IgD-negative memory B cell (primary cell): ENCODE data around the gene NCOA3. TPM values are rescaled to one million over a fixed set of nuclear protein-coding genes. Genes with fewer than 3 reads are reported as not detected.
"Not testable (repeated sequence)": the region's sequence is repeated elsewhere in the genome, so short reads cannot be mapped to it uniquely, and the experiment has no call there.

ENCODE experiments used
- H3K27ac Mint-ChIP-seq, 3 donors: one replicate each; pipeline ENCODE4 v1.8.0; 2020 to 2022; ENCODE audit warnings: mild to moderate bottlenecking in 3 of 3, mixed read lengths in 3 of 3, moderate library complexity in 1 of 3
- H3K27me3 Mint-ChIP-seq: one replicate; pipeline ENCODE4 v1.8.0; 2021; ENCODE audit warnings: mixed read lengths
- H3K36me3 Mint-ChIP-seq: one replicate; pipeline ENCODE4 v1.8.0; 2020; ENCODE audit warnings: mild to moderate bottlenecking, mixed read lengths
- H3K4me1 Mint-ChIP-seq, 3 donors: one replicate each; pipeline ENCODE4 v1.8.0; 2020 to 2022; ENCODE audit warnings: mixed read lengths in 3 of 3, mild to moderate bottlenecking in 1 of 3
- H3K4me3 Mint-ChIP-seq, 4 donors: one replicate each; pipeline ENCODE4 v1.8.0; 2020 to 2022; ENCODE audit warnings: mild to moderate bottlenecking in 4 of 4, mixed read lengths in 4 of 4, moderate library complexity in 3 of 4
- H3K9me3 Mint-ChIP-seq, 3 donors: one replicate each; pipeline ENCODE4 v1.8.0; 2020 to 2021; ENCODE audit warnings: mixed read lengths in 3 of 3, mild to moderate bottlenecking in 1 of 3
- polyA plus RNA-seq: library from polyadenylated mRNA; unstranded; fragments of 300-500 nt; fragmentation: Illumina TruSeq; gene quantifications from one replicate; pipeline ENCODE4 v1.2.3, GENCODE V29; 2021

The NCOA3 gene
- polyA plus RNA-seq, 1 donor from 2014 or later = 64.7 TPM

DNA sequence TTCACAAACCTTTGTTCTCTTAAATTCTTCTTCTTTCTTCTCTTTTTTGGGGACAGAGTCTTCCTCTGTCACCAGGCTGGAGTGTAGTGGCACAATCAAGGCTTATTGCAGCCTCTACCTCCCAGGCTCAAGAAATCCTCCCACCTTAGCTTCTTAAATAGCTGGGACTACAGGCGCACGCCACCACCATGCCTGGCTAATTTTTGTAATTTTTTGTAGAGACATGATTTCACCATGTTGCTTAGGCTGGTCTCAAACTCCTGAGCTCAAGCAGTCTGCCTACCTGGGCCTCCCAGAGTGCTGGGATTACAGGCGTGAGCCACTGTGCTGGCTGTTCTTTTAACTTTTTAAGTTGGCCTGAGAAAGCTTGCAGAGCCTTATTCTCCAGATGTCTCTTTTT, 48.0 kb downstream of the NCOA3 start:
- Mint-ChIP-seq H3K36me3 (peaks cover 12% of the 10 kb centered on the region), H3K27me3 (no peaks in the 10 kb centered on the region), H3K9me3 (no peaks in the 10 kb centered on the region), H3K4me1 (peaks cover 37 to 42% (median 40%) of the 10 kb centered on the region in 3 donors), H3K27ac (peak overlapping the region in 1 of 3 donors; percentile 12), H3K4me3 (peak overlapping the region in 1 of 4 donors; percentile 84)

GRCh38 chr20:47551222-47551621, 49.5 kb downstream of the NCOA3 start:
- H3K4me3 Mint-ChIP-seq = peak overlapping the region in 1 of 4 donors; percentile 68
- no peaks in the 10 kb centered on the region for H3K9me3 Mint-ChIP-seq
- H3K27ac Mint-ChIP-seq = peak overlapping the region in 2 of 3 donors; percentile 32 to 53
- peaks cover 11% of the 10 kb centered on the region for H3K36me3 Mint-ChIP-seq
- H3K4me1 Mint-ChIP-seq = peaks cover 30 to 36% (median 34%) of the 10 kb centered on the region in 3 donors
- no peaks in the 10 kb centered on the region for H3K27me3 Mint-ChIP-seq

DNA sequence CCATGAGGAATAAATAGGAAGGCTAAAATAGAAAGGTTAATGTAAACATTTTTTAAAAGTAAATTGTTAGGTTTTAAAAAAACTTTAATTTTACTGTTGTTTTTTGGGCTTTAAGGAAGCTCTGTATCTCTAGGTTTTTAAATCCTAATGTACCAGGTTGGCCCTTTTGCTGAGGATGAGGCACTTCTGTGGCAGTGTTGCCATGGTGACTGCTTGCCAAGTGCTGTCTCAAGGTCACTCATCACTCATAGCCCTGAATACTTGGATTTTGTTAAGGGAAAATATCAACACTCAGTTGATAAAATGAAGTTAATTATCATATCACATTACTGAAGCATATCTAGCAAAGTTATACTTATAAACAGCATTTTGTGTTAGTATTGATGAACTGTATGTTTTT, 50.2 kb downstream of the NCOA3 start:
- Mint-ChIP-seq H3K9me3 (no peaks in the 10 kb centered on the region), H3K36me3 (peaks cover 11% of the 10 kb centered on the region), H3K4me3 (peak overlapping the region in 1 of 4 donors; percentile 32), H3K4me1 (peaks cover 31 to 38% (median 36%) of the 10 kb centered on the region in 3 donors), H3K27me3 (no peaks in the 10 kb centered on the region), H3K27ac (peak overlapping the region in 2 of 3 donors; percentile 86 to 92)

DNA sequence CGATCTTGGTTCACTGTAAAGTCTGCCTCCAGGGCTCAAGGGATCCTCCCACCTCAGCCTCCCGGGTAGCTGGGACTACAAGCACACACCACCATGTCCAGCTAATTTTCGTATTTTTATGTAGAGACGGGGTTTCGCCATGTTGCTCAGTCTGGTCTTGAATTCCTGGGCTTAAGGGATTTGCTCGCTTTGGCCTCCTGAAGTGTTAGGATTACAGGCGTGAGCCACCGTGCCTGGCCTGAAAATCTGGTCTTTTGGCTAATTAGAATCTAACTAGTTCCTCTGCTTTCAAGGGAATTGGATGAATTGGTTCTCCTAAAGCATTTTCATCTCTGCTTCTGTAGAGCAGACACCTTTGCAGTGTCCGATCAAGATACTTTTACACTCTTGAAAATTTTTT, 51.3 kb downstream of the NCOA3 start:
- Mint-ChIP-seq H3K9me3 (no peaks in the 10 kb centered on the region), H3K36me3 (peaks cover 11% of the 10 kb centered on the region), H3K27ac (no peak overlapping the region), H3K4me3 (no peak overlapping the region), H3K27me3 (no peaks in the 10 kb centered on the region), H3K4me1 (peaks cover 37 to 45% (median 42%) of the 10 kb centered on the region in 3 donors)

DNA sequence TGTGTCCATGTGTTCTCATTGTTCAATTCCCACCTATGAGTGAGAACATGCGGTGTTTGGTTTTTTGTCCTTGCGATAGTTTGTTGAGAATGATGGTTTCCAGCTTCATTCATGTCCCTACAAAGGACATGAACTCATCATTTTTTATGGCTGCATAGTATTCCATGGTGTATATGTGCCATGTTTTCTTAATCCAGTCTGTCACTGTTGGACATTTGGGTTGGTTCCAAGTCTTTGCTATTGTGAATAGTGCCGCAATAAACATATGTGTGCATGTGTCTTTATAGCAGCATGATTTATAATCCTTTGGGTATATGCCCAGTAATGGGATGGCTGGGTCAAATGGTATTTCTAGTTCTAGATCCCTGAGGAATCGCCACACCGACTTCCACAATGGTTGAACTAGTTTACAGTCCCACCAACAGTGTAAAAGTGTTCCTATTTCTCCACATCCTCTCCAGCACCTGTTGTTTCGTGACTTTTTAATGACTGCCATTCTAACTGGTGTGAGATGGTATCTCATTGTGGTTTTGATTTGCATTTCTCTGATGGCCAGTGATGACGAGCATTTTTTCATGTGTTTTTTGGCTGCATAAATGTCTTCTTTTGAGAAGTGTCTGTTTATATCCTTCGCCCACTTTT, 52.0 kb downstream of the NCOA3 start:
- not testable (repeated sequence) for H3K4me3 Mint-ChIP-seq, H3K27me3 Mint-ChIP-seq, H3K9me3 Mint-ChIP-seq, H3K27ac Mint-ChIP-seq
- H3K4me1 Mint-ChIP-seq = peaks cover 42 to 48% (median 44%) of the 10 kb centered on the region in 3 donors
- peaks cover 11% of the 10 kb centered on the region for H3K36me3 Mint-ChIP-seq

- H3K4me1 Mint-ChIP-seq = peaks cover 46 to 53% (median 49%) of the 10 kb centered on the region in 3 donors
- H3K9me3 Mint-ChIP-seq, H3K27me3 Mint-ChIP-seq, H3K27ac Mint-ChIP-seq, H3K4me3 Mint-ChIP-seq: not testable (repeated sequence)
- peaks cover 11% of the 10 kb centered on the region for H3K36me3 Mint-ChIP-seq
Measured at GRCh38 chr20:47554283-47554682, 52.6 kb downstream of the NCOA3 start.

GRCh38 chr20:47557218-47557617, 55.5 kb downstream of the NCOA3 start:
- no peaks in the 10 kb centered on the region for H3K9me3 Mint-ChIP-seq
- H3K4me3 Mint-ChIP-seq = peak overlapping the region in 2 of 4 donors; percentile 60 to 71
- H3K27me3 Mint-ChIP-seq = no peaks in the 10 kb centered on the region
- H3K36me3 Mint-ChIP-seq = peaks cover 11% of the 10 kb centered on the region
- peaks cover 46 to 57% (median 55%) of the 10 kb centered on the region in 3 donors for H3K4me1 Mint-ChIP-seq
- H3K27ac Mint-ChIP-seq = peak overlapping the region; percentile 27 to 31 (median 31)

GRCh38 chr20:47557791-47558190, 56.1 kb downstream of the NCOA3 start:
- Mint-ChIP-seq H3K36me3 (peaks cover 8% of the 10 kb centered on the region), H3K9me3 (no peaks in the 10 kb centered on the region), H3K27me3 (no peaks in the 10 kb centered on the region), H3K4me1 (peaks cover 50 to 58% (median 55%) of the 10 kb centered on the region in 3 donors), H3K4me3 (no peak overlapping the region), H3K27ac (peak overlapping the region in 1 of 3 donors; percentile 31)

DNA sequence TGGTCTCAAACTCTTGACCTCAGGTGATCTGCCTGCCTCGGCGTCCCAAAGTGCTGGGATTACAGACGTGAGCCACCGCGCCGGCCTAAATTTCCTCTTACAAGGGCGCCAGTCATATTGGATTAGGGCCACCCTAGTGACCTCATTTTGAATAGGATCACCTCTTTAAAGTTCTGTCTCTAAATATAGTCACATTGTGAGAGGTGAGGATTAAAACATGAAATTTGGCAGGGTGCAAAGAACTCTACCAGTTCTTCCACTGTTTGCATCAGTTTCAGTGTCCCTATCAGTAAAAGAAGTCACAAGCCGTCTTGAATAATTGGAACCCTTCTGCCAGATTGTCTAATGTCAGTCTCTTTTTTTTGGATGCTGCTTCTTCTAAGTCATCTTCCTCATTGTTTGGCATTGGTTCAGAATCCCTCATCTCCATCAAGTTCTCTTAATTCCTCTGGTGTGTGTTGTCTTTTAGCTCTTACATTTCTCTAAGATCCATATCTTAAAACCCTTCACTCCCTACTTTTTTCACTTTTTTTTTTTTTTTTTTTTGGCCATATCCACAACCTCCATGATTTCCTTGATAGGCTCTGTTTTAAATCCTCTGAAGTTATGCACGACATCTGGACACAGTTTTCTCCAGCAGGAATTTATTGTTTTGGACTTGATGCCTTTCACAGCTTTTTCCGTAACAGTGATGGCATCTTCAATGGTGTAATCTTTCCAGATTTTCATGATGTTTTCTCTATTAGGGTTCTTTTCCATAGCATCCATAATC, 56.8 kb downstream of the NCOA3 start:
- peak overlapping the region in 2 of 4 donors; percentile 17 to 72 for H3K4me3 Mint-ChIP-seq
- H3K27ac Mint-ChIP-seq = peak overlapping the region in 1 of 3 donors; percentile 15
- peaks cover 8% of the 10 kb centered on the region for H3K36me3 Mint-ChIP-seq
- peaks cover 54 to 63% (median 59%) of the 10 kb centered on the region in 3 donors for H3K4me1 Mint-ChIP-seq
- H3K9me3 Mint-ChIP-seq = no peaks in the 10 kb centered on the region
- no peaks in the 10 kb centered on the region for H3K27me3 Mint-ChIP-seq

GRCh38 chr20:47559141-47559540, 57.5 kb downstream of the NCOA3 start:
- Mint-ChIP-seq H3K9me3 (no peaks in the 10 kb centered on the region), H3K36me3 (peaks cover 9% of the 10 kb centered on the region), H3K4me3 (peak overlapping the region in 2 of 4 donors; percentile 10 to 41), H3K4me1 (peaks cover 57 to 67% (median 63%) of the 10 kb centered on the region in 3 donors), H3K27ac (peak overlapping the region in 2 of 3 donors; percentile 3 to 15), H3K27me3 (no peaks in the 10 kb centered on the region)

DNA sequence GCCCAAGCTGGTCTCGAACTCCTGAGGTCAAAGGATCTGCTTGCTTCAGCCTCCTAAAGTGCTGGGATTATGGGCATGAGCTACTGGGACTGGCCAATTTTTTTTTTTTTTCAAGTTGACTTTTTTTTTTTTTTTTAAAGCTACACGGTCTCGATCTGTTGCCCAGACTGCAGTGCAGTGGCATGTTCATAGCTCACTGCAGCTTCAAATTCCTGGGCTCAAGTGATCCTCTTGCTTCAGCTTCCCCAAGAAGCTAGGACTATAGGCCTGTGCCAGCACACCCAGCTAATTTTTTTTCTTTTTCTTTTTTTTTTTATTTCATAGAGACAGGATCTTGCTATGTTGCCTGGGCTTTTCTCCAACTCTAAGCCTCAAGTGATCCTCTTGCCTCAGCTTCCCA, 59.5 kb downstream of the NCOA3 start:
- peaks cover 3% of the 10 kb centered on the region for H3K36me3 Mint-ChIP-seq
- no peaks in the 10 kb centered on the region for H3K9me3 Mint-ChIP-seq
- H3K4me3 Mint-ChIP-seq = peak overlapping the region; percentile 4 to 86 (median 61)
- H3K27me3 Mint-ChIP-seq = no peaks in the 10 kb centered on the region
- peak overlapping the region; percentile 11 to 81 (median 65) for H3K27ac Mint-ChIP-seq
- H3K4me1 Mint-ChIP-seq = peaks cover 65 to 69% (median 68%) of the 10 kb centered on the region in 3 donors

DNA sequence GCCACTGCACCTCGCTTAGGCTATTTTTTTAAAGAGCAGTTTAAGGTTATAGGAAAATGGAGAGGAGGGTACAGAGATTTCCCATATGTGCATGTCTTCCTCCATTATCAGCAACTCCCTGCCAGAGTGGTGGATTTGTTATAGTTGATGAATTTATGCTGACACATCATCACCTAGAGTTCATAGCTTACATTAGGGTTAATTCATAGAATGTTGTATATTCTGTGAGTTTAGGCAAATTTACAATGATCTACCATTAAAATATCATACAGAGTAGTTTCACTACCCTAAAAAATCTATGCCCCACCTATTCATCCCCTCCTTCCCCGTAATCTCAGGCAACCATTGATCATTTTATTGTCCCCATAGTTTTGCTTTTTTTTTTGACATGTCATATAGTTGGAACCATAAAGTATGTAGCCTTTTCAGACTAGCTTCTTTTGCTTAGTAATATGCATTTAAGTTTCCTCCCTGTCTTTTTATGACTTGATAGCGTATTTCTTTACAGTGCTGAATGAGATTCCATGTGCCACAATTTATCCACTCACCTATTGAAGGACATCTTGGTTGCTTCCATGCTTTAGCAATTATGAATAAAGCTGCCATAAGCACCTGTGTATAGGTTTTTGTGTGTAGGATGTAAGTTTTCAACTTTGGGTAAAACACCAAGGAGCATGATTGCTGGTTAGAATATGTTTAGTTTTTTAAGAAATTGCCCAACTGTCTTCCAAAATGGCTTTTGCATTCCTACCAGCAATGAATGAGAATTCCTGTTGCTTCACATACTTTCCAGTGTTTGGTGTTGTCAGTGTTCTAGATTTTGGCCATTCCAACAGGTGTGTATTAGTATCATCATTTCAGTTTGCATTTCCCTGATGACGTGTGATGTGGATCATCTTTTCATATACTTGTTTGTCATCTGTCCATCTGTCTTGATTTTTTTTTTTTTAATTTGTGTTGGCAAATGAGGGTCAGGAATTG, 60.2 kb downstream of the NCOA3 start:
- Mint-ChIP-seq H3K4me1 (peaks cover 61 to 67% (median 61%) of the 10 kb centered on the region in 3 donors), H3K27ac (peak overlapping the region; percentile 11 to 81 (median 65)), H3K27me3 (no peaks in the 10 kb centered on the region), H3K9me3 (no peaks in the 10 kb centered on the region), H3K36me3 (peaks cover 3% of the 10 kb centered on the region), H3K4me3 (peak overlapping the region; percentile 4 to 86 (median 74))

- Mint-ChIP-seq H3K4me1 (peaks cover 46 to 51% (median 48%) of the 10 kb centered on the region in 3 donors), H3K27ac (no peak overlapping the region)
Measured at GRCh38 chr20:47566269-47566668, 64.6 kb downstream of the NCOA3 start.

GRCh38 chr20:47568019-47568418, 66.3 kb downstream of the NCOA3 start:
- H3K27ac Mint-ChIP-seq = peak overlapping the region in 2 of 3 donors; percentile 43 to 53
- H3K9me3 Mint-ChIP-seq = peaks cover 0 to 4% (median 0%) of the 10 kb centered on the region in 3 donors
- peak overlapping the region in 1 of 4 donors; percentile 85 for H3K4me3 Mint-ChIP-seq
- peaks cover 11% of the 10 kb centered on the region for H3K36me3 Mint-ChIP-seq
- H3K27me3 Mint-ChIP-seq = no peaks in the 10 kb centered on the region
- H3K4me1 Mint-ChIP-seq = peaks cover 41 to 48% (median 42%) of the 10 kb centered on the region in 3 donors

More at GRCh38 chr20:47566269-47566668, 64.6 kb downstream of the NCOA3 start:
- H3K27me3 Mint-ChIP-seq = no peaks in the 10 kb centered on the region
- H3K36me3 Mint-ChIP-seq = peaks cover 6% of the 10 kb centered on the region
- H3K4me3 Mint-ChIP-seq = no peak overlapping the region
- no peaks in the 10 kb centered on the region for H3K9me3 Mint-ChIP-seq
